Stomach (tissue), 4 donors: ENCODE data around the gene FAAP100.

Experiments used
- EP300 ChIP-seq: sonication (generic); formaldehyde crosslinking; IDR thresholded peaks from one replicate; pipeline ENCODE4 v1.6.1; 2017; ENCODE audit warnings: antibody characterized with exemption
- POLR2A ChIP-seq, 4 donors: fragments of 450-650 bp; IDR thresholded peaks; one replicate each; pipeline ENCODE4 v1.6.1; 2016; ENCODE audit warnings: antibody characterized with exemption in 4 of 4, control low read depth in 2 of 4, mild to moderate bottlenecking in 1 of 4, moderate library complexity in 1 of 4
- POLR2AphosphoS5 ChIP-seq, 3 donors: sonication (generic); formaldehyde crosslinking; IDR thresholded peaks; one replicate each; pipeline ENCODE4 v1.6.1; 2016; ENCODE audit warnings: antibody characterized with exemption in 3 of 3
- TF ChIP-seq, protein P1 (sequence below), 7 experiments: fragments of 450-650 bp in 4 of 7; fragments of 200-600 bp in 3 of 7; sonication (generic) in 3 of 7; IDR thresholded peaks; one replicate each; pipeline ENCODE4 v1.5.1; 2016 to 2019; ENCODE audit warnings: antibody characterized with exemption in 7 of 7, control low read depth in 2 of 7, mild to moderate bottlenecking in 1 of 7

DNA sequence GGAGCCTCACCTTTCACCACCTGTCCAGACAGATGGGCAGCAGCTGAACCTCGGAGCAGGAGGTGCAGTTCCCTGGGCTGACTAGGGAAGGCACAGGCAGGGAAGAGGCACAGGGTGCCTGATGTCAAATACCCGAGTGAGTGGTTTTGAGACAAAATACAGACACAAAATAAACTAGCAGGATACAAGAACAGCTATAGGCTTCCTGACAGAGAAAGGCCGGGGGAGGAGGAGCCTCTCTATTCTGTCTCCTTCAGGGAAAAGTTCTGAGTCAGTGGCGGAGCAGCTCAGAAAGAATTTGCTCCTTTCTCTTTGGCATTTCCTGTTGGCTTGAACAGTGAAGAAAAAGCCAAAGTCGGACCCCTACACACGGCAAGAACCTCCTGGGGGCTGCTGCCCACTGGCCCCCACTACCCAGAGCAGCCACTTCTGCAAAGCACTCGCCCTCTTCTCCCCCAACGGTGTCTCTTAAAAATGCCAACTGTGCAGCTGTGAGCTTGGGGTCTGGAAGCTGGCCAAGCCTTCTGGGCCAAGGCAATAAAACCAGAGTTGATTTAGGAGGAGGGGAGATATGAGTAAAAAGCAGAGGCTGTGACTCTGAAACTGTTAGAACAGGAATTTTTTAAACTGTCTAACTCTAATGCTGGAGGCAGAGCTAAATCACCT, 14.4 kb upstream of the FAAP100 start:
- TF ChIP-seq POLR2A (IDR thresholded peaks at IDR 0.05) (no peak), POLR2AphosphoS5 (IDR thresholded peaks at IDR 0.05) (peak in 1 of 3 donors; percentile 61), EP300 (no peak)
- TF ChIP-seq, protein P1, sequence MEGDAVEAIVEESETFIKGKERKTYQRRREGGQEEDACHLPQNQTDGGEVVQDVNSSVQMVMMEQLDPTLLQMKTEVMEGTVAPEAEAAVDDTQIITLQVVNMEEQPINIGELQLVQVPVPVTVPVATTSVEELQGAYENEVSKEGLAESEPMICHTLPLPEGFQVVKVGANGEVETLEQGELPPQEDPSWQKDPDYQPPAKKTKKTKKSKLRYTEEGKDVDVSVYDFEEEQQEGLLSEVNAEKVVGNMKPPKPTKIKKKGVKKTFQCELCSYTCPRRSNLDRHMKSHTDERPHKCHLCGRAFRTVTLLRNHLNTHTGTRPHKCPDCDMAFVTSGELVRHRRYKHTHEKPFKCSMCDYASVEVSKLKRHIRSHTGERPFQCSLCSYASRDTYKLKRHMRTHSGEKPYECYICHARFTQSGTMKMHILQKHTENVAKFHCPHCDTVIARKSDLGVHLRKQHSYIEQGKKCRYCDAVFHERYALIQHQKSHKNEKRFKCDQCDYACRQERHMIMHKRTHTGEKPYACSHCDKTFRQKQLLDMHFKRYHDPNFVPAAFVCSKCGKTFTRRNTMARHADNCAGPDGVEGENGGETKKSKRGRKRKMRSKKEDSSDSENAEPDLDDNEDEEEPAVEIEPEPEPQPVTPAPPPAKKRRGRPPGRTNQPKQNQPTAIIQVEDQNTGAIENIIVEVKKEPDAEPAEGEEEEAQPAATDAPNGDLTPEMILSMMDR (IDR thresholded peaks at IDR 0.05) = peak in 1 of 7 experiments; percentile 7
